Measurements from ENCODE around the gene MYO5B. TPM values are rescaled to one million over a fixed set of nuclear protein-coding genes. Genes with fewer than 3 reads are reported as not detected.

Gene MYO5B
- polyA plus RNA-seq, 1 donor from 2014 or later = 0.42 TPM

DNA sequence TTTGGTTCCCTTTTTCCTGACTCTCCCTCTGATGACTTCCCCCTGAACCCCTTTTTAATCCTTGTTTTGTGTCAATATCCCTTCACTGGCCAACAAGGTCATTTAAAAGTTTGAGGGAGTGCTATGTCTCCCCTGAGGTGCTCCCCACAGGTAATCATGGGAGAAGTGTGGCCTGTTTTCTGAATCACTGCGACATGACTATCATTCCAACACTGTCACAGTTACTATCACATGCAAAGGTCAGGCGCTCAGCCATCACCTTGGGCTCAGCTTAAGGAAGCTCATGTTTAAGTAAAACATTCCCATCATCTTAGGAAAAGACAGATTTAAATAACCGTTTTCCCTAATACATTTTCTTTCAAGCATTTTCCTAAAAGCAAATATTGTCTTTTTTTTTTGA, 360.7 kb downstream of the MYO5B start:
- Histone ChIP-seq H3K36me3 (ENCODE audit: insufficient read depth, low read length) (no peaks in the 10 kb centered on the region), H3K27ac (ENCODE audit: low read length) (no peak overlapping the region), H3K79me2 (replicated peaks; ENCODE audit: insufficient read depth, low read length) (no peaks in the 10 kb centered on the region), H2AFZ (ENCODE audit: low read depth, low read length) (no peak overlapping the region), H3K9me2 (ENCODE audit: insufficient read depth, low read length) (no peaks in the 10 kb centered on the region), H3K4me2 (ENCODE audit: low read length) (no peak overlapping the region), H3K9ac (ENCODE audit: low read length) (no peak overlapping the region), H3K27me3 (ENCODE audit: insufficient read depth, low read depth, low read length) (no peaks in the 10 kb centered on the region), H3K9me3 (ENCODE audit: low read length) (peaks cover 5% of the 10 kb centered on the region), H4K20me1 (ENCODE audit: insufficient read depth) (no peaks in the 10 kb centered on the region), H3F3A (ENCODE audit: insufficient read depth, low read length, poor library complexity, severe bottlenecking) (no peaks in the 10 kb centered on the region), H3K4me3 (ENCODE audit: low read length) (no peak overlapping the region)
- TF ChIP-seq EP300 (conservative IDR thresholded peaks at IDR 0.05; ENCODE audit: poor library complexity, severe bottlenecking) (no peak), TAF1 (IDR thresholded peaks at IDR 0.05; ENCODE audit: low read depth) (no peak), EZH2 (IDR thresholded peaks at IDR 0.05; ENCODE audit: borderline replicate concordance, insufficient read depth, low read length, poor library complexity, severe bottlenecking) (no peak), MXI1 (conservative IDR thresholded peaks at IDR 0.05; ENCODE audit: poor library complexity, severe bottlenecking) (no peak), POLR2AphosphoS5 (IDR thresholded peaks at IDR 0.05) (no peak), RAD21 (conservative IDR thresholded peaks at IDR 0.05) (no peak), SMC3 (conservative IDR thresholded peaks at IDR 0.05; ENCODE audit: poor library complexity) (no peak)
- TF ChIP-seq, protein P1, sequence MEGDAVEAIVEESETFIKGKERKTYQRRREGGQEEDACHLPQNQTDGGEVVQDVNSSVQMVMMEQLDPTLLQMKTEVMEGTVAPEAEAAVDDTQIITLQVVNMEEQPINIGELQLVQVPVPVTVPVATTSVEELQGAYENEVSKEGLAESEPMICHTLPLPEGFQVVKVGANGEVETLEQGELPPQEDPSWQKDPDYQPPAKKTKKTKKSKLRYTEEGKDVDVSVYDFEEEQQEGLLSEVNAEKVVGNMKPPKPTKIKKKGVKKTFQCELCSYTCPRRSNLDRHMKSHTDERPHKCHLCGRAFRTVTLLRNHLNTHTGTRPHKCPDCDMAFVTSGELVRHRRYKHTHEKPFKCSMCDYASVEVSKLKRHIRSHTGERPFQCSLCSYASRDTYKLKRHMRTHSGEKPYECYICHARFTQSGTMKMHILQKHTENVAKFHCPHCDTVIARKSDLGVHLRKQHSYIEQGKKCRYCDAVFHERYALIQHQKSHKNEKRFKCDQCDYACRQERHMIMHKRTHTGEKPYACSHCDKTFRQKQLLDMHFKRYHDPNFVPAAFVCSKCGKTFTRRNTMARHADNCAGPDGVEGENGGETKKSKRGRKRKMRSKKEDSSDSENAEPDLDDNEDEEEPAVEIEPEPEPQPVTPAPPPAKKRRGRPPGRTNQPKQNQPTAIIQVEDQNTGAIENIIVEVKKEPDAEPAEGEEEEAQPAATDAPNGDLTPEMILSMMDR (IDR thresholded peaks at IDR 0.05; ENCODE audit: poor library complexity, severe bottlenecking) = no peak
- TF ChIP-seq, protein P2, sequence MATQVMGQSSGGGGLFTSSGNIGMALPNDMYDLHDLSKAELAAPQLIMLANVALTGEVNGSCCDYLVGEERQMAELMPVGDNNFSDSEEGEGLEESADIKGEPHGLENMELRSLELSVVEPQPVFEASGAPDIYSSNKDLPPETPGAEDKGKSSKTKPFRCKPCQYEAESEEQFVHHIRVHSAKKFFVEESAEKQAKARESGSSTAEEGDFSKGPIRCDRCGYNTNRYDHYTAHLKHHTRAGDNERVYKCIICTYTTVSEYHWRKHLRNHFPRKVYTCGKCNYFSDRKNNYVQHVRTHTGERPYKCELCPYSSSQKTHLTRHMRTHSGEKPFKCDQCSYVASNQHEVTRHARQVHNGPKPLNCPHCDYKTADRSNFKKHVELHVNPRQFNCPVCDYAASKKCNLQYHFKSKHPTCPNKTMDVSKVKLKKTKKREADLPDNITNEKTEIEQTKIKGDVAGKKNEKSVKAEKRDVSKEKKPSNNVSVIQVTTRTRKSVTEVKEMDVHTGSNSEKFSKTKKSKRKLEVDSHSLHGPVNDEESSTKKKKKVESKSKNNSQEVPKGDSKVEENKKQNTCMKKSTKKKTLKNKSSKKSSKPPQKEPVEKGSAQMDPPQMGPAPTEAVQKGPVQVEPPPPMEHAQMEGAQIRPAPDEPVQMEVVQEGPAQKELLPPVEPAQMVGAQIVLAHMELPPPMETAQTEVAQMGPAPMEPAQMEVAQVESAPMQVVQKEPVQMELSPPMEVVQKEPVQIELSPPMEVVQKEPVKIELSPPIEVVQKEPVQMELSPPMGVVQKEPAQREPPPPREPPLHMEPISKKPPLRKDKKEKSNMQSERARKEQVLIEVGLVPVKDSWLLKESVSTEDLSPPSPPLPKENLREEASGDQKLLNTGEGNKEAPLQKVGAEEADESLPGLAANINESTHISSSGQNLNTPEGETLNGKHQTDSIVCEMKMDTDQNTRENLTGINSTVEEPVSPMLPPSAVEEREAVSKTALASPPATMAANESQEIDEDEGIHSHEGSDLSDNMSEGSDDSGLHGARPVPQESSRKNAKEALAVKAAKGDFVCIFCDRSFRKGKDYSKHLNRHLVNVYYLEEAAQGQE (IDR thresholded peaks at IDR 0.05; ENCODE audit: borderline replicate concordance) = no peak

DNA sequence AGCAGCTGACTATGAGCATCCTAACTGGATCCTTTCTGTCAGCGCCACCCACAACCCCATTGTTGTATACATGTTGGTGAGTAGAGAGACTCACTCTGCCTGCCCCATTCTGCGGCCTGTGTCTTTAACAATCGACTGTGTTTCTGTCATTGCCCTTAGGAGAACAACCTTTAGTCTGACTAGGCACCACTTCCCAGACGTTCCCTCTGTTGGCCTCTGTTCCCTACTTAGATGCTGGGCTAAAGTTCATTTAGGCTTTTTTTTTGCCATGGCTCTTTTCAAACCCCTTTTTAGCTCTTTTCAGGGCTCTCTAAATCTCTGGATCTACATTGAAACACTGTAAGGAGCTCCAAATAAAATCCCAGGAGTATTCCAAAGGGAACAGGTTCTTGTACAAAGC, 361.1 kb downstream of the MYO5B start:
- no peak overlapping the region for H3K4me3 ChIP-seq (ENCODE audit: low read length)
- no peak overlapping the region for H2AFZ ChIP-seq (ENCODE audit: low read depth, low read length)
- no peak overlapping the region for H3K4me2 ChIP-seq (ENCODE audit: low read length)
- no peaks in the 10 kb centered on the region for H3K27me3 ChIP-seq (ENCODE audit: insufficient read depth, low read depth, low read length)
- H3K27ac ChIP-seq (ENCODE audit: low read length) = no peak overlapping the region
- H3K36me3 ChIP-seq (ENCODE audit: insufficient read depth, low read length) = no peaks in the 10 kb centered on the region
- H4K20me1 ChIP-seq (ENCODE audit: insufficient read depth) = no peaks in the 10 kb centered on the region
- no peaks in the 10 kb centered on the region for H3F3A ChIP-seq (ENCODE audit: insufficient read depth, low read length, poor library complexity, severe bottlenecking)
- H3K9me3 ChIP-seq (ENCODE audit: low read length) = peaks cover 5% of the 10 kb centered on the region
- no peaks in the 10 kb centered on the region for H3K79me2 ChIP-seq (replicated peaks; ENCODE audit: insufficient read depth, low read length)
- H3K9me2 ChIP-seq (ENCODE audit: insufficient read depth, low read length) = no peaks in the 10 kb centered on the region
- H3K9ac ChIP-seq (ENCODE audit: low read length) = no peak overlapping the region
- TF ChIP-seq POLR2AphosphoS5 (IDR thresholded peaks at IDR 0.05) (no peak), TAF1 (IDR thresholded peaks at IDR 0.05; ENCODE audit: low read depth) (no peak), SMC3 (conservative IDR thresholded peaks at IDR 0.05; ENCODE audit: poor library complexity) (no peak), RAD21 (conservative IDR thresholded peaks at IDR 0.05) (no peak), EZH2 (IDR thresholded peaks at IDR 0.05; ENCODE audit: borderline replicate concordance, insufficient read depth, low read length, poor library complexity, severe bottlenecking) (no peak), EP300 (conservative IDR thresholded peaks at IDR 0.05; ENCODE audit: poor library complexity, severe bottlenecking) (no peak), MXI1 (conservative IDR thresholded peaks at IDR 0.05; ENCODE audit: poor library complexity, severe bottlenecking) (no peak)
- TF ChIP-seq, protein P2 (IDR thresholded peaks at IDR 0.05; ENCODE audit: borderline replicate concordance) = no peak
- TF ChIP-seq, protein P1 (IDR thresholded peaks at IDR 0.05; ENCODE audit: poor library complexity, severe bottlenecking) = no peak
